Stimulated activated CD4-positive, alpha-beta T cell treated with anti-CD3 and anti-CD28 coated beads, TNF-alpha, amount 100 ng/mL, for 48 hours (primary cell): ENCODE measurements around the gene OR4Q3.
"Not testable (repeated sequence)": the region's sequence is repeated elsewhere in the genome, so short reads cannot be mapped to it uniquely, and the experiment has no call there.

Experiments used
- DNase-seq, 3 donors: peaks; one replicate each; pipeline ENCODE4 v3.0.0-alpha.2; 2020; ENCODE audit warnings: low read depth in 3 of 3

The OR4Q3 gene

DNA sequence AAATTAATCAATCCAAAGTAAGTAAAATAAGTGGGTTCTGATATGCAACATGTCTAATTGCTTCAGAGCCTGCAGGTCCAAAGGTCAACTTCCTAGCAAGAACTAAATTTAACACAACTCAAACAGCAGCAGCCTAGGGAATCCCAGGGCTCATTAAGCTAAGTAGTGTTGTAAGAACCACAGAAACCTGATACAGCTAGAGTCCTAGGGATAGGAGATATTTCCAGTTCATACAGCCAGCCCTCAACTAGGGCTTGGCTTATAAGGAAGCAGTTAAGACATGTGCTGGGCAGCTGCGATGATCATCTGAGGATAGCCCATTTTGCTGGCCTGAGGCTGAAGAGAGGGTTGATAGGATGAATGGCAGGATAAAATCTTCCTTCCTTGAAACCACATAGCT, at the start of gene OR4Q3:
Gene OR4Q3 (plus strand): TSS at position 316 of the 400 bp plus-strand sequence.
- DNase-seq = no peak

DNA sequence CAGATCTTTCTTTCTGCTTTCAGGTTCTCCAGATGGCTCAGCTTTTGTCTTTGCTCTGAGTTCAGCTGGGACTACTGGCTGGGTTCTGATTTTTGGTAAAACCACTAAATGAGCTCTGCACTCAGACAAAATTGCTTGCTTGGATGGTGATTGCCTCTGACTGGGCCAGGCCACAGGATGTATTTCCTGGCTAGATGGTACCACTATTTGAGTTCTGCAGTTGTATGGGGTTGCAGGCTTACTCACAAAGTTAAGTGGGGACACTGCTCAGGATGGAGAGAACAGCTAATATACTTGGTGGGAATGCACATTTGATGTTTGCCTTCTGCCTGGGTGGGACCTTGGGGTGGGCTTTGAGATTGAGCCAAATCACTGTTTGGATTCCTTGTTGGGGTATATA, 14.0 kb upstream of the OR4Q3 start:
- no peak for DNase-seq

DNA sequence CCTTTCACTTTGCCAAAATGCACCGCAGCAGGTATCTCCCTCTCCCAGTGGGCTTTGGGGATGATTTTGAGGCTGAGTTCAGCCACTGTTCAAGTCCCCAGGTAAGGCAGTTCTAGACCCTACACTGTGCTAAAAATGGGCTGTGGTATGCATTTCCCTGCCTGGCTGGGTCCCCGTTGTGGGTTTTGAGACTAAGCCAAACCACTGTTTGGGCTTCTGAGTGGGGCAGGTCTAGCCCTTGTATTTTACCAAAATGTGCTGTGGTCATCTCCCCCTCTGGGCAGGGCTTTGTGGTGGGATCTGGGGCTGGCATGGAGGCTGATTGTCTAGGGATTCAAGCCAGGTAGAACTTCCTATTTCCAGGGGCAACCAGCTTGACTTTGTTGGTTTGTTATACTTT, 13.6 kb upstream of the OR4Q3 start:
- DNase-seq = no peak

DNA sequence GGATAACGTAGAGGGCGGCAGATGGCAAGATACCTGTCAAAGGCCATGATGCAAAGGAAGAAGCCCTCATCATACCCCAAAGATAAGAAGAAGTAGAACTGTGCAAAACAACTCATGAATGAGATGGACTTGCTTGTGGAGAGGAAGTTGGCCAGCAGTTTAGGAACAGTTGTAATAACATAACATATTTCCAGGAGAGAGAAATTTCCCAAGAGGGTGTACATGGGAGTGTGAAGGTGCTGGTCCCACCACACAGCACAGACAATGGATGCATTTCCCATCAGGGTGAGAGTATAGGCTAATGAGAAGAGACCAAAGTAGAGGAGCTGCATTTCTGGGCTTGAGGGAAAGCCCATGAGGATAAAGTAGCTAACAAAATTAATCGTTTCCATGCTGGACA, 9.5 kb upstream of the OR4Q3 start:
- DNase-seq = not testable (repeated sequence)

GRCh38 chr14:19752316-19752715, 8.9 kb downstream of the OR4Q3 start:
- not testable (repeated sequence) for DNase-seq

GRCh38 chr14:19754172-19754571, 10.8 kb downstream of the OR4Q3 start:
- DNase-seq = no peak

GRCh38 chr14:19771491-19771890, 28.1 kb downstream of the OR4Q3 start:
- not testable (repeated sequence) for DNase-seq

GRCh38 chr14:19771895-19772430, 28.6 kb downstream of the OR4Q3 start:
- DNase-seq = no peak

GRCh38 chr14:19772454-19772853, 29.1 kb downstream of the OR4Q3 start:
- DNase-seq = not testable (repeated sequence)

- not testable (repeated sequence) for DNase-seq
Measured at GRCh38 chr14:19773204-19773603, 29.8 kb downstream of the OR4Q3 start, which contains the start of gene OR4M1. Gene OR4M1, plus strand, starts transcription at chr14:19773504. Its CDS starts 6,819 bp downstream, at chr14:19780323.

DNA sequence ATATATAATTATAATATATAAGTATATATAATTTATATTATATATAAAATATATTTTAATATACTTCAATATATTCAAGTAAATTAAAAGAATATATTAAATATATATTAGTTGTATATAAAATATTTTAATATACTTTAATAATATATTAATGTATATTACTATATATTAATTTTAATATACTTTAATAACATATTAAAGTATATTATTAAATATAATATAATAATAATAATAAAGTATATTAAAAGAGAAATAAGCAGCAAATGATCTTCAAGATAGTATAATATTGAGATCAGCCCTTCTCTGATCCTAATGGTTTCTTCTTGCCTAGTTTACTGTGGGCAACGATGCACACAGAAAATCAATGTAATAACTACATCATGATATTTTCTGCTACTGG, 32.2 kb downstream of the OR4Q3 start:
- no peak for DNase-seq

DNA sequence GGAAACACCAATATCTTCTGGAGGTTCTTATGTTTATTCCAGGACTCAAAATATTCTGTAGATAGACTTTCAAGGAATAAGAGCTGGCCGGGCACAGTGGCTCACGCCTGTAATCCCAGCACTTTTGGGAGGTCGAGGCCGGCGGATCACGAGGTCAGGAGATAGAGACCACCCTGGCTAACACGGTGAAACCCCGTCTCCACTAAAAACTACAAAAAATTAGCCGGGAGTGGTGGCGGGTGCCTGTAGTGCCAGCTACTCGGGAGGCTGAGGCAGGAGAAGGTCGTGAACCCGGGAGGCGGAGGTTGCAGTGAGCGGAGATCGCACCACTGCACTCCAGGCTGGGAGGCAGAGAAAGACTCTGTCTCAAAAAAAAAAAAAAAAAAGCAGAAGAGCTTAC, 42.5 kb downstream of the OR4Q3 start:
- not testable (repeated sequence) for DNase-seq

DNA sequence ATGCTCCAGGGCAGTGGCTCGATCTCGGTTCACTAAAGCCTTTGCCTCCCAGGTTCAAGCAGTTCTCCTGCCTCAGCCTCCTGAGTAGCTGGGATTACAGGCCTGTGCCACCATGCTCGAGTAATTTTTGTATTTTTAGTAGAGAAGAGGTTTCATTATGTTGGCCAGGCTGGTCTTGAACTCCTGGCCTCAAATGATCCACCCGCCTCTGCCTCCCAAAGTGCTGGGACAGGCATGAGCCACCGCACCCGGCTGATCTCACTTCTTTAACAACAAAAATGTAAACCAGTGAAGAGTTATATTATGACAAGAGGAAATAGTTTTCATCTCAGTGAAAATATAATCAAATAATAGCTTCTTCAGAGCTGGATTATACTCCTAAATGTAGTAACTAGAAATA, 43.9 kb downstream of the OR4Q3 start:
- not testable (repeated sequence) for DNase-seq

GRCh38 chr14:19788150-19788549, 44.8 kb downstream of the OR4Q3 start:
- DNase-seq = not testable (repeated sequence)

DNA sequence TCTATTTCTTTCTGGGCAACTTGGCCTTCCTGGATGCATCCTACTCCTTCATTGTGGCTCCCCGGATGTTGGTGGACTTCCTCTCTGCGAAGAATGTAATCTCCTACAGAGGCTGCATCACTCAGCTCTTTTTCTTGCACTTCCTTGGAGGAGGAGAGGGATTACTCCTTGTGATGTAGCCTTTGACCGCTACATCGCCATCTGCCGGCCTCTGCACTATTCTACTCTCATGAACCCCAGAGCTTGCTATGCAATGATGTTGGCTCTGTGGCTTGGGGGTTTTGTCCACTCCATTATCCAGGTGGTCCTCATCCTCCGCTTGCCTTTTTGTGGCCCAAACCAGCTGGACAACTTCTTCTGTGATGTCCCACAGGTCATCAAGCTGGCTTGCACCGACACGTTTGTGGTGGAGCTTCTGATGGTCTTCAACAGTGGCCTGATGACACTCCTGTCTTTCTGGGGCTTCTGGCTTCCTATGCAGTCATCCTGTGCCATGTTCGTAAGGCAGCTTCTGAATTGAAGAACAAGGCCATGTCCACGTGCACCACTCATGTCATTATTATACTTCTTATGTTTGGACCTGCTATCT, 53.2 kb downstream of the OR4Q3 start:
- not testable (repeated sequence) for DNase-seq
